Amniotic stem cell (primary cell): ENCODE data around the gene TRPM8.
"Not testable (repeated sequence)": the region's sequence is repeated elsewhere in the genome, so short reads cannot be mapped to it uniquely, and the experiment has no call there.

ENCODE experiments used
- DNase-seq: peaks from one replicate; lab custom pipeline; 2025; lab: John Stamatoyannopoulos, UW

The TRPM8 gene

GRCh38 chr2:233917116-233917515, at the start of gene TRPM8:
TRPM8 (plus strand) TSS chr2:233917373; CDS start chr2:233926538, 9,165 bp downstream.
- DNase-seq, result no peak

GRCh38 chr2:233867993-233868532, 49.1 kb upstream of the TRPM8 start, which contains the start of gene MSL3B:
MSL3B (minus strand) TSS chr2:233868386.
- no peak for DNase-seq

GRCh38 chr2:233871432-233871831, 45.7 kb upstream of the TRPM8 start:
- DNase-seq, result no peak

GRCh38 chr2:233872125-233872524, 45.0 kb upstream of the TRPM8 start:
- DNase-seq, result not testable (repeated sequence)

GRCh38 chr2:233882353-233882752, 34.8 kb upstream of the TRPM8 start:
- no peak for DNase-seq

GRCh38 chr2:233892793-233893192, 24.4 kb upstream of the TRPM8 start:
- DNase-seq, result no peak

- not testable (repeated sequence) for DNase-seq
Measured at GRCh38 chr2:233896253-233896652, 20.9 kb upstream of the TRPM8 start.

GRCh38 chr2:233901367-233901766, 15.8 kb upstream of the TRPM8 start:
- no peak for DNase-seq

GRCh38 chr2:233901884-233902283, 15.3 kb upstream of the TRPM8 start:
- no peak for DNase-seq

- DNase-seq, result no peak
Measured at GRCh38 chr2:233905945-233906344, 11.2 kb upstream of the TRPM8 start.

GRCh38 chr2:233907627-233908026, 9.5 kb upstream of the TRPM8 start:
- DNase-seq, result no peak

- DNase-seq, result no peak
Measured at GRCh38 chr2:233912691-233913423, 4.3 kb upstream of the TRPM8 start.

- no peak for DNase-seq
Measured at GRCh38 chr2:233915128-233915527, 2.0 kb upstream of the TRPM8 start.

GRCh38 chr2:233919319-233919718, 2.1 kb downstream of the TRPM8 start:
- DNase-seq, result no peak

GRCh38 chr2:233919938-233920337, 2.8 kb downstream of the TRPM8 start:
- DNase-seq, result no peak

- no peak for DNase-seq
Measured at GRCh38 chr2:233922471-233922870, 5.3 kb downstream of the TRPM8 start.

GRCh38 chr2:233925402-233925801, 8.2 kb downstream of the TRPM8 start:
- no peak for DNase-seq

- no peak for DNase-seq
Measured at GRCh38 chr2:233926806-233927205, 9.6 kb downstream of the TRPM8 start.

- no peak for DNase-seq
Measured at GRCh38 chr2:233928594-233929351, 11.6 kb downstream of the TRPM8 start.

- DNase-seq, result no peak
Measured at GRCh38 chr2:233929352-233930022, 12.3 kb downstream of the TRPM8 start.

GRCh38 chr2:233934524-233934923, 17.4 kb downstream of the TRPM8 start:
- no peak for DNase-seq

- no peak for DNase-seq
Measured at GRCh38 chr2:233935426-233935825, 18.3 kb downstream of the TRPM8 start.
